ENCODE data around the gene GLS2.
"Not testable (repeated sequence)": the region's sequence is repeated elsewhere in the genome, so short reads cannot be mapped to it uniquely, and the experiment has no call there.

GLS2 gene

DNA sequence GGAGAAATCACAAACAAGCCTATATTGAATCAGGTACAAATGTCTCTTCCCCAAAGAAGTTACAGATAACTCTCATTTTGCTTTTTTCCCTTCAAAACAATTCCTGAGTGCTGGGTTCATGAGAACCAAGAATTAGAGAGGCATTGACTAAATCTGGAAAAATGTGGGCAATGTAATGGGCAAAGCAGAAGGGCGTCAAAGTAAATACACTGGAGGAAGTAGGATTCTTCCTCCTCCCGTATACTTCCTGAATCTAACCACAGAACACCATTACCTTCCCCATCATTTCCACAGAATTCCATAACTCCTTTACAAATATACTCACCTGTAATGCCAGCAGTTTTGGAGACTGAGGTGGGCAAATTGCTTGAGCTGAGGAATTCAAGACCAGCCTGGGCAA lies 30.6 kb upstream of the GLS2 start:
- H3K4me3 ChIP-seq (ENCODE audit: low read depth, low read length): no peak overlapping the region
- TF ChIP-seq, protein P1, sequence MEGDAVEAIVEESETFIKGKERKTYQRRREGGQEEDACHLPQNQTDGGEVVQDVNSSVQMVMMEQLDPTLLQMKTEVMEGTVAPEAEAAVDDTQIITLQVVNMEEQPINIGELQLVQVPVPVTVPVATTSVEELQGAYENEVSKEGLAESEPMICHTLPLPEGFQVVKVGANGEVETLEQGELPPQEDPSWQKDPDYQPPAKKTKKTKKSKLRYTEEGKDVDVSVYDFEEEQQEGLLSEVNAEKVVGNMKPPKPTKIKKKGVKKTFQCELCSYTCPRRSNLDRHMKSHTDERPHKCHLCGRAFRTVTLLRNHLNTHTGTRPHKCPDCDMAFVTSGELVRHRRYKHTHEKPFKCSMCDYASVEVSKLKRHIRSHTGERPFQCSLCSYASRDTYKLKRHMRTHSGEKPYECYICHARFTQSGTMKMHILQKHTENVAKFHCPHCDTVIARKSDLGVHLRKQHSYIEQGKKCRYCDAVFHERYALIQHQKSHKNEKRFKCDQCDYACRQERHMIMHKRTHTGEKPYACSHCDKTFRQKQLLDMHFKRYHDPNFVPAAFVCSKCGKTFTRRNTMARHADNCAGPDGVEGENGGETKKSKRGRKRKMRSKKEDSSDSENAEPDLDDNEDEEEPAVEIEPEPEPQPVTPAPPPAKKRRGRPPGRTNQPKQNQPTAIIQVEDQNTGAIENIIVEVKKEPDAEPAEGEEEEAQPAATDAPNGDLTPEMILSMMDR (IDR thresholded peaks at IDR 0.05; ENCODE audit: insufficient read depth, low read length, missing control alignments): no peak
- no peak for DNase-seq (ENCODE audit: low read depth, low spot score)
- ChIA-PET POLR2A (no interaction called here), CTCF (interaction anchor here (0.6 to 11.9 kb wide), 4 partner anchors 17 to 118 kb away, joined by 3 to 248 read pairs (median 114); no protein-coding TSS in a partner anchor)

DNA sequence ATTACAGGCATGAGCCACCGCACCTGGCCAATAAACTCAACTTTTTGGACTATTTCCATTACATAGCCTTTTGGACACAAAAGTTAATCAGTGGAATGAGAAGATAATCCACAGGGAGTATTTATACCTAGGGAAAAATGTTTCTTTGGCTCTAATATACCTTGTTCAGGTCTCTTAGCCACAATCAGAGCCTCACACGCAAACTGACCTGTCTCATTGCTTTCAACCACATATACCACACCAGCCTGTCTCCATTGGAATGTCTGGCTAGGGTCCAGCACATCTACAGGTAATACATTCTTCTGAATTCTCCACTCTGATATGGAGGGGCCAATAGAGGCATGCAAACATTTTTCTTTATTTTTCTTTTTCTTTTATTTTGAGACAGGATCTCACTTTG lies 29.9 kb upstream of the GLS2 start:
- POLR2A ChIA-PET: interaction anchor here (1.3 kb wide), 1 partner anchor 119 kb away, joined by 3 read pairs; no protein-coding TSS in a partner anchor
- CTCF ChIA-PET: interaction anchor here (0.6 to 11.9 kb wide), 7 partner anchors 11 to 119 kb away, joined by 3 to 248 read pairs (median 51); no protein-coding TSS in a partner anchor
- TF ChIP-seq, protein P1 (IDR thresholded peaks at IDR 0.05; ENCODE audit: insufficient read depth, low read length, missing control alignments): no peak
- DNase-seq (ENCODE audit: low read depth, low spot score): no peak
- no peak overlapping the region for H3K4me3 ChIP-seq (ENCODE audit: low read depth, low read length)

DNA sequence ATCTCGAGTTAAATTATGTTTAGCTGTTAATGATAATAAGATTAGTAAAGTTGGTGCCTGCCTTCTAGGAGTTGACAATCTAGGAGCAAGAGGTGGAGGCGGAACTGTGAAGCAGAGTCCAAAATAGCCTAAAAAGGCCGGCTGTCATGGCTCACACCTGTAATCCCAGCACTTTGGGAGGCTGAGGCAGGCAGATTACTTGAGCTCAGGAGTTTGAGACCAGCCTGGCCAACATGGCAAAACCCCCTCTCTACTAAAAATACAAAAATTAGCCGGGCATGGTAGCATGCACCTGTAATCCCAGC lies 26.0 kb upstream of the GLS2 start:
- H3K4me3 ChIP-seq (ENCODE audit: low read depth, low read length); DNase-seq (ENCODE audit: low read depth, low spot score); POLR2A ChIA-PET: not testable (repeated sequence)
- CTCF ChIA-PET: interaction anchor here (0.8 to 11.9 kb wide), 38 partner anchors 8 to 125 kb away, joined by 3 to 248 read pairs (median 8); partner anchors contain the start of genes BAZ2A and RBMS2

DNA sequence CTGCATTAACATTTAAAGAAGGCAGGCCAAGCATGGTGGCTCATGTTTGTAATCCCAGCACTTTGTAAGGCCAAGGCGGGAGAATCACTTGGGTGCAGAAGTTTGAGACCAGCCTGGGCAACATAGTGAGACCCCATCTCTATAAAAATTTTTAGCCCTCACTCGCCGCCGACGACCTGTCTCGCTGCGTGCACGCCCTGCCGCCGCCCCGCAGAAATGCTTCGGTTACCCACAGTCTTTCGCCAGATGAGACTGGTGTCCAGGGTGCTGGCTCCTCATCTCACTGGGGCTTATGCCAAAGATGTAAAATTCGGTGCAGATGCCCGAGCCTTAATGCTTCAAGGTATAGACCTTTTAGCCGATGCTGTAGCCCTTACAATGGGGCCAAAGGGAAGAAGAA lies 22.8 kb upstream of the GLS2 start:
- TF ChIP-seq, protein P1 (IDR thresholded peaks at IDR 0.05; ENCODE audit: insufficient read depth, low read length, missing control alignments): no peak

DNA sequence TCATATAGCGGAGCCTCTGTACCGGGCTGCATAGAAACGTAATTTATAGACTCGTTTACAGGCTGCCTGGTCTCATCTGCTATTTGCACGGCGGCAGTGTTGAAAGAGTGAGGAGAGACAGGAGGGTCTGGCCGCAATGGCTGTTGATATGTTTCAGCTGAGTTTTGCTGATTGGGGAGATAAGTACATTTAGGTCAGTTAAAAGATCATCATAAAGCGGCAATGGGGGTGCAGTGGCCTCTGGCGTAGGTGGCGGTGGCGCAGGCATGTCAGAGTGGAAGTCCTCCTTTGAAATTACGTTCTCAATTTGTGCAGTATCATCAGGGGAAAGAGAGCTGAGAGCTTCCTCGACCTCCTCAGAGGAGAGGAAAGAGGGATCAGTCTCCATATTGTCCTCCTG lies 11.9 kb upstream of the GLS2 start:
- H3K4me3 ChIP-seq (ENCODE audit: low read depth, low read length); DNase-seq (ENCODE audit: low read depth, low spot score); POLR2A ChIA-PET: not testable (repeated sequence)
- CTCF ChIA-PET: interaction anchor here (4.9 kb wide), 1 partner anchor 15 kb away, joined by 51 read pairs; no protein-coding TSS in a partner anchor

More for the DNA sequence above, 22.8 kb upstream of the GLS2 start:
- CTCF ChIA-PET: interaction anchor here (1.0 to 11.9 kb wide), 8 partner anchors 8 to 118 kb away, joined by 3 to 248 read pairs (median 10); partner anchors contain the start of genes BAZ2A and RBMS2
- no peak for DNase-seq (ENCODE audit: low read depth, low spot score)
- H3K4me3 ChIP-seq (ENCODE audit: low read depth, low read length): no peak overlapping the region
- POLR2A ChIA-PET: no interaction called here

DNA sequence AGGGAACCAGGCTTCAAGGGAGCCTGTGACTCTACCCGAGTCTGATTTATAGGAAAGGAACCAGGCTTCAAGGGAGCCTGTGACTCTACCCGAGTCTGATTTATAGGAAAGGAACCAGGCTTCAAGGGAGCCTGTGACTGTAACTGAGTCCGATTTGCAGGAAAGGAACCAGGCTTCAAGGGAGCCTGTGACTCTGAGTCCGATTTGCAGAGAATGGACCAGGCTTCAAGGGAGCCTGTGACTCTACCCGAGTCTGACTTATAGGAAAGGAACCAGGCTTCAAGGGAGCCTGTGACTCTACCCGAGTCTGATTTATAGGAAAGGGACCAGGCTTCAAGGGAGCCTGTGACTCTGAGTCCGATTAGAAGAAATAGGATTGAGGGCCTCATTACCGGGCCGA lies 11.5 kb upstream of the GLS2 start:
- CTCF ChIA-PET: interaction anchor here (4.9 kb wide), 1 partner anchor 16 kb away, joined by 51 read pairs; no protein-coding TSS in a partner anchor
- POLR2A ChIA-PET; H3K4me3 ChIP-seq (ENCODE audit: low read depth, low read length); DNase-seq (ENCODE audit: low read depth, low spot score): not testable (repeated sequence)

DNA sequence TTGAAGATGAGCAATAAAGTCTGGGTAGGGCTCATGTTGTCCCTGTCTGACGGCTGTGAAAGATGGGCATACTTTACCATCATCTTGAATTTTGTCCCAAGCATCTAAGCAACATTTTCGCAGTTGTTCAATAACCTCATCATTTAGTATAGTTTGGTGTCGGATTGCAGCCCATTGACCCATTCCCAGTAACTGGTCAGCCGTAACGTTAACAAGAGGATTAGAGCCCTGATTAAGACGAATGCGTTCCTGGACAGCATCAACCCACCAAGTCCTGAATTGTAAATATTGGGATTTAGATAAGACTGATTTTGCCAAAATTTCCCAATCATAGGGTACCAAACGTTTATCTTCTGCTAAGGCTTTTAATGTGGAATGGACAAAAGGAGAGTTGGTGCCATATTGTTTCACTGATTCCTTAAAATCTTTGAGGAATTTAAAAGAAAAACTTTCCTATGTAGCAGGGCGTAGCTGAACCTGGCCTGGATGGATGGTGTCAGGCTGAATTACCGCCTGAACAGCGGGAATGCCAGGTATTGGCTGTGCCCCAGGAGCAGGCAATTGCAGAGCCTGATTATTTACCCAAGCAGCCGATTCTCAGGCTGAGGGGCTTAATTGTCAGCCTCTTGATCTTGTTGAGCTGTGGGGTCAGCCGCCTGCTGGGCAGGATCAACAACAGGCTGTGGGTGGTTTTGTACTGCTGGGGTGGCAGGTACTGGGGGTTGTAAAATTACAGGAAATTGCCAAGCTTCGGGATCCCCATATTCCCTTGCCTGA lies 10.4 kb upstream of the GLS2 start:
- CTCF ChIA-PET; POLR2A ChIA-PET; H3K4me3 ChIP-seq (ENCODE audit: low read depth, low read length); DNase-seq (ENCODE audit: low read depth, low spot score): not testable (repeated sequence)

DNA sequence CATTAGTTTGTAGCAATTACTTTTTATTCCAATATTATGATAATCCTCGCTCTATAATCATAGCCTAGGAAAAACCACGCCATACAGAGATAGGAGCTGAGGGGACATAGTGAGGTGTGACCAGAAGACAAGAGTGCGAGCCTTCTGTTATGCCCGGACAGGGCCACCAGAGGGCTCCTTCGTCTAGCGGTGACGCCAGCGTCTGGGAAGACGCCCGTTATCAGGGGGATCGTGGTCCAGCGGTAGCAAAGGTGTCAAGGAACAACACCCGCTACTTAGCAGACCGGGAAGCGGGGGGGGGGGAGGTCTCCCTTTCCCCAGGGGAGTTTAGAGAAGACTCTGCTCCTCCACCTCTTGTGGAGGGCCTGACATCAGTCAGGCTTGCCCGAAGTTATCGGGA lies 8.7 kb upstream of the GLS2 start:
- POLR2A ChIA-PET; DNase-seq (ENCODE audit: low read depth, low spot score); H3K4me3 ChIP-seq (ENCODE audit: low read depth, low read length): not testable (repeated sequence)
- CTCF ChIA-PET: interaction anchor here (1.0 to 2.1 kb wide), 12 partner anchors 10 to 139 kb away, joined by 3 to 14 read pairs (median 4); partner anchors contain the start of gene RBMS2
- TF ChIP-seq, protein P1 (IDR thresholded peaks at IDR 0.05; ENCODE audit: insufficient read depth, low read length, missing control alignments): peak; percentile 46

DNA sequence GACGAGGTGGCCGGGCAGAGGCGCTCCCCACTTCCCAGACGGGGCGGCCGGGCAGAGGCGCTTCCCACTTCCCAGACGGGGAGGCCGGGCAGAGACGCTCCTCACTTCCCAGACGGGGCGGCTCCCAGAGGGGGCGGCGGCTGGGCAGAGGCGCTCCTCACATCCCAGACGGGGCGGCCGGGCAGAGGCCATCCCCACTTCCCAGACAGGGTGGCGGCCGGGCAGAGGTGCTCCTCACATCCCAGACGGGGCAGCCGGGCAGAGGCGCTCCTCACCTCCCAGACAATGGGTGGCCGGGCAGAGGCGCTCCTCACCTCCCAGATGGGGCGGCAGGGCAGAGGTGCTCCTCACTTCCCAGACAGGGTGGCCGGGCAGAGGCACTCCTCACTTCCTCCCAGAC lies 6.5 kb upstream of the GLS2 start:
- POLR2A ChIA-PET; CTCF ChIA-PET; H3K4me3 ChIP-seq (ENCODE audit: low read depth, low read length); DNase-seq (ENCODE audit: low read depth, low spot score): not testable (repeated sequence)

DNA sequence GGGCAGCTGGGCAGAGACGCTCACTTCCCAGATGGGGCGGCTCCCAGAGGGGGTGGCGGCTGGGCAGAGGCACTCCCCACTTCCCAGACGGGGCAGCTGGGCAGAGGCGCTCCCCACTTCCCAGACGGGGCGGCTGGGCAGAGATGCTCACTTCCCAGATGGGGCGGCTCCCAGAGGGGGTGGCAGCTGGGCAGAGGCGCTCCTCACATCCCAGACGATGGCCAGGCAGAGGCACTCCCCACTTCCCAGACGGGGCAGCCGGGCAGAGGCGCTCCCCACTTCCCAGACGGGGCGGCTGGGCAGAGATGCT lies 6.1 kb upstream of the GLS2 start:
- H3K4me3 ChIP-seq (ENCODE audit: low read depth, low read length); POLR2A ChIA-PET; DNase-seq (ENCODE audit: low read depth, low spot score); CTCF ChIA-PET: not testable (repeated sequence)

DNA sequence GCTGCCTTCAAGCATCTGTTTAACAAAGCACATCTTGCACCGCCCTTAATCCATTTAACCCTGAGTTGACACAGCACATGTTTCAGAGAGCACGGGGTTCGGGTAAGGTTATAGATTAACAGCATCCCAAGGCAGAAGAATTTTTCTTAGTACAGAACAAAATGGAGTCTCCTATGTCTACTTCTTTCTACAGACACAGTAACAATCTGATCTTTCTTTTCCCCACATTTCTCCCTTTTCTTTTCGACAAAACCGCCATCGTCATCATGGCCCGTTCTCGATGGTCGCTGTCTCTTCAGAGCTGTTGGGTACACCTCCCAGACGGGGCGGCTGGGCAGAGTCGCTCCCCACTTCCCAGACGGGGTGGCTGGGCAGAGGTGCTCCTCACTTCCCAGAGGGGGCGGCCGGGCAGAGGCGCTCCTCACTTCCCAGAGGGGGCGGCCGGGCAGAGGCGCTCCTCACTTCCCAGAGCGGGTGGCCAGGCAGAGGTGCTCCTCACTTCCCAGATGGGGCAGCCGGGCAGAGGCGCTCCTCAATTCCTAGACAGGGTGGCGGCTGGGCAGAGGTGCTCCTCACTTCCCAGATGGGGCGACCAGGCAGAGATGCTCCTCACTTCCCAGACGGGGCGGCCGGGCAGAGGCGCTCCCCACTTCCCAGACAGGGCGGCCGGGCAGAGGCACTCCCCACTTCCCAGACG lies 5.6 kb upstream of the GLS2 start:
- H3K4me3 ChIP-seq (ENCODE audit: low read depth, low read length); DNase-seq (ENCODE audit: low read depth, low spot score); POLR2A ChIA-PET; CTCF ChIA-PET: not testable (repeated sequence)
